PC-9 (cell line): ENCODE results near the gene COL25A1.

ENCODE experiments used
- EZH2 ChIP-seq: fragments of 200-600 bp; sonication (generic); IDR thresholded peaks from 2 replicates; pipeline ENCODE4 v1.8.0; 2017; ENCODE audit warnings: antibody characterized with exemption, low read depth
- TF ChIP-seq, protein P1 (sequence below): fragments of 200-600 bp; sonication (generic); conservative IDR thresholded peaks from 2 replicates; pipeline ENCODE4 v1.6.1; 2017; ENCODE audit warnings: mixed run types, antibody characterized with exemption, mild to moderate bottlenecking, moderate library complexity

DNA sequence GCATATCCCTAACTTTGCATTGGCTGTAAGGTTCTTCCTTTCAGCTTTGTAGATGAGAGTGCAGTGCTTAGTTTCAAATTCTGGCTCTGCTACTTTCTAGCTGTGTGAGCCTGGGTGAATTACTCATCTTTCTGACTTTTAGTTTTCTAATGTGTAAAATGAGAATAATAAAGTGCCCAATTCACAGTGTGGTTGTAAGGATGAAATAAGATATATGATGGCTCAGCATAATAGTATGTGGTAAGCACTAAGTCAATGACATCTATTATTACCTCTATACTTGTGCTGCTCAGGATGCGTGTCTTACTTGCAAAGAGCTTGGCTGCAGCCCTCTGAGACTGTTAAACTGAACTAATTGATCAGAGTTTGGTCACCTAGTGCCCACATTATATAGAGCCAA lies 509.0 kb downstream of the COL25A1 start:
- TF ChIP-seq, protein P1, sequence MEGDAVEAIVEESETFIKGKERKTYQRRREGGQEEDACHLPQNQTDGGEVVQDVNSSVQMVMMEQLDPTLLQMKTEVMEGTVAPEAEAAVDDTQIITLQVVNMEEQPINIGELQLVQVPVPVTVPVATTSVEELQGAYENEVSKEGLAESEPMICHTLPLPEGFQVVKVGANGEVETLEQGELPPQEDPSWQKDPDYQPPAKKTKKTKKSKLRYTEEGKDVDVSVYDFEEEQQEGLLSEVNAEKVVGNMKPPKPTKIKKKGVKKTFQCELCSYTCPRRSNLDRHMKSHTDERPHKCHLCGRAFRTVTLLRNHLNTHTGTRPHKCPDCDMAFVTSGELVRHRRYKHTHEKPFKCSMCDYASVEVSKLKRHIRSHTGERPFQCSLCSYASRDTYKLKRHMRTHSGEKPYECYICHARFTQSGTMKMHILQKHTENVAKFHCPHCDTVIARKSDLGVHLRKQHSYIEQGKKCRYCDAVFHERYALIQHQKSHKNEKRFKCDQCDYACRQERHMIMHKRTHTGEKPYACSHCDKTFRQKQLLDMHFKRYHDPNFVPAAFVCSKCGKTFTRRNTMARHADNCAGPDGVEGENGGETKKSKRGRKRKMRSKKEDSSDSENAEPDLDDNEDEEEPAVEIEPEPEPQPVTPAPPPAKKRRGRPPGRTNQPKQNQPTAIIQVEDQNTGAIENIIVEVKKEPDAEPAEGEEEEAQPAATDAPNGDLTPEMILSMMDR: no peak
- TF ChIP-seq EZH2: no peak
